GM21737 (cell line): ENCODE data around the gene ADAMTSL4.
A peak's percentile ranks its signal among the peaks of the same experiment; 100 is the strongest.

Source experiments
- ATAC-seq: cut with Tn5 transposase; IDR thresholded peaks from one replicate; pipeline ENCODE4 v1.9.1; 2021; ENCODE audit warnings: mild to moderate bottlenecking, moderate library complexity; ENCODE audit not compliant: unreplicated experiment

ADAMTSL4 gene

GRCh38 chr1:150548632-150549495, at the start of gene ADAMTSL4:
Gene ADAMTSL4, plus strand, starts transcription at chr1:150549408. Its CDS starts 2,881 bp downstream, at chr1:150552289.
- no peak for ATAC-seq

GRCh38 chr1:150505431-150505830, 43.8 kb upstream of the ADAMTSL4 start:
- ATAC-seq = no peak

GRCh38 chr1:150507912-150508864, 41.0 kb upstream of the ADAMTSL4 start, which contains the start of gene ECM1:
Gene ECM1, plus strand, starts transcription at chr1:150508109. Its CDS starts 101 bp downstream, at chr1:150508210.
- no peak for ATAC-seq

GRCh38 chr1:150508982-150509381, 40.2 kb upstream of the ADAMTSL4 start:
- ATAC-seq = no peak

GRCh38 chr1:150511551-150511950, 37.7 kb upstream of the ADAMTSL4 start:
- ATAC-seq = no peak

GRCh38 chr1:150511985-150512660, 37.1 kb upstream of the ADAMTSL4 start:
- no peak for ATAC-seq

- ATAC-seq = no peak
Observed at GRCh38 chr1:150512846-150513245, 36.4 kb upstream of the ADAMTSL4 start.

- no peak for ATAC-seq
Observed at GRCh38 chr1:150513351-150513791, 35.8 kb upstream of the ADAMTSL4 start.

GRCh38 chr1:150514260-150514659, 34.9 kb upstream of the ADAMTSL4 start:
- ATAC-seq = no peak

- peak; percentile 2 for ATAC-seq
Observed at GRCh38 chr1:150514913-150515327, 34.3 kb upstream of the ADAMTSL4 start.

GRCh38 chr1:150515328-150516049, 33.7 kb upstream of the ADAMTSL4 start, which contains the start of gene FALEC:
Gene FALEC, plus strand, starts transcription at chr1:150515752.
- peak; percentile 95 for ATAC-seq

- no peak for ATAC-seq
Observed at GRCh38 chr1:150516050-150516591, 33.1 kb upstream of the ADAMTSL4 start.

- ATAC-seq = no peak
Observed at GRCh38 chr1:150516616-150517015, 32.6 kb upstream of the ADAMTSL4 start.

GRCh38 chr1:150521196-150521968, 27.8 kb upstream of the ADAMTSL4 start:
- no peak for ATAC-seq

- no peak for ATAC-seq
Observed at GRCh38 chr1:150525348-150525747, 23.9 kb upstream of the ADAMTSL4 start.

GRCh38 chr1:150528196-150528595, 21.0 kb upstream of the ADAMTSL4 start:
- no peak for ATAC-seq

GRCh38 chr1:150529017-150529416, 20.2 kb upstream of the ADAMTSL4 start:
- no peak for ATAC-seq

GRCh38 chr1:150530491-150531159, 18.6 kb upstream of the ADAMTSL4 start:
- no peak for ATAC-seq
